GM10248 (cell line): Measurements from ENCODE around the gene HMG20B.

Source experiments
- CTCF ChIA-PET: fragments of 300-600 bp; sonication (Branson Sonifier 250); formaldehyde crosslinking; extraction: SDS; loops from one replicate; lab custom pipeline; 2021; ENCODE audit warnings: antibody characterized with exemption; lab: Yijun Ruan, JAX
- POLR2A ChIA-PET: fragments of 350-650 bp; sonication (Branson Sonifier 250); formaldehyde crosslinking; extraction: SDS; loops from one replicate; lab custom pipeline; 2020; ENCODE audit warnings: antibody characterized with exemption; lab: Yijun Ruan, JAX
- DNase-seq: peaks from one replicate; pipeline ENCODE4 v3.0.0; 2012; ENCODE audit errors: extremely low spot score
- TF ChIP-seq, protein P1 (sequence below): IDR thresholded peaks from 2 replicates; pipeline ENCODE4 v1.5.1; 2012; ENCODE audit warnings: mild to moderate bottlenecking, low read depth; ENCODE audit errors: extremely low read depth, missing control alignments, control extremely low read depth

Gene HMG20B

DNA sequence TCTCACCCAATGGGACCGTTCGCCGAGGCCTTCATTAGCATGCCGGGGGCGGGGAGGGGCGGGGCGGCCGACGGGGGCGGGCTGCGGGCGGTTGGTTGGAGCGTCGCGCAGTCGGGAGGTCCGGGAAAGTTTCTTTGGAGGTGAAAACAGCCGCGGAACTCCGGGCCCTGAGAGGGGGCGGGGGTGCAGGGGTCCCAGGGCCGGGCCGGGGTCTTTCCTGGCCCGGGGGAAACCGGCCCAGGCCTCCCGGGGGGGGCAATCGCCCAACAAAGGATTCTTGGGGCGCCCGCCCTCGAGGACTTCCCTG lies at the start of gene HMG20B:
TSS of gene HMG20B (plus strand) at position 90 of the 307 bp plus-strand sequence. CDS start 366 bp downstream, outside the sequence.
- POLR2A ChIA-PET: no interaction called here
- TF ChIP-seq, protein P1, sequence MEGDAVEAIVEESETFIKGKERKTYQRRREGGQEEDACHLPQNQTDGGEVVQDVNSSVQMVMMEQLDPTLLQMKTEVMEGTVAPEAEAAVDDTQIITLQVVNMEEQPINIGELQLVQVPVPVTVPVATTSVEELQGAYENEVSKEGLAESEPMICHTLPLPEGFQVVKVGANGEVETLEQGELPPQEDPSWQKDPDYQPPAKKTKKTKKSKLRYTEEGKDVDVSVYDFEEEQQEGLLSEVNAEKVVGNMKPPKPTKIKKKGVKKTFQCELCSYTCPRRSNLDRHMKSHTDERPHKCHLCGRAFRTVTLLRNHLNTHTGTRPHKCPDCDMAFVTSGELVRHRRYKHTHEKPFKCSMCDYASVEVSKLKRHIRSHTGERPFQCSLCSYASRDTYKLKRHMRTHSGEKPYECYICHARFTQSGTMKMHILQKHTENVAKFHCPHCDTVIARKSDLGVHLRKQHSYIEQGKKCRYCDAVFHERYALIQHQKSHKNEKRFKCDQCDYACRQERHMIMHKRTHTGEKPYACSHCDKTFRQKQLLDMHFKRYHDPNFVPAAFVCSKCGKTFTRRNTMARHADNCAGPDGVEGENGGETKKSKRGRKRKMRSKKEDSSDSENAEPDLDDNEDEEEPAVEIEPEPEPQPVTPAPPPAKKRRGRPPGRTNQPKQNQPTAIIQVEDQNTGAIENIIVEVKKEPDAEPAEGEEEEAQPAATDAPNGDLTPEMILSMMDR: no peak

DNA sequence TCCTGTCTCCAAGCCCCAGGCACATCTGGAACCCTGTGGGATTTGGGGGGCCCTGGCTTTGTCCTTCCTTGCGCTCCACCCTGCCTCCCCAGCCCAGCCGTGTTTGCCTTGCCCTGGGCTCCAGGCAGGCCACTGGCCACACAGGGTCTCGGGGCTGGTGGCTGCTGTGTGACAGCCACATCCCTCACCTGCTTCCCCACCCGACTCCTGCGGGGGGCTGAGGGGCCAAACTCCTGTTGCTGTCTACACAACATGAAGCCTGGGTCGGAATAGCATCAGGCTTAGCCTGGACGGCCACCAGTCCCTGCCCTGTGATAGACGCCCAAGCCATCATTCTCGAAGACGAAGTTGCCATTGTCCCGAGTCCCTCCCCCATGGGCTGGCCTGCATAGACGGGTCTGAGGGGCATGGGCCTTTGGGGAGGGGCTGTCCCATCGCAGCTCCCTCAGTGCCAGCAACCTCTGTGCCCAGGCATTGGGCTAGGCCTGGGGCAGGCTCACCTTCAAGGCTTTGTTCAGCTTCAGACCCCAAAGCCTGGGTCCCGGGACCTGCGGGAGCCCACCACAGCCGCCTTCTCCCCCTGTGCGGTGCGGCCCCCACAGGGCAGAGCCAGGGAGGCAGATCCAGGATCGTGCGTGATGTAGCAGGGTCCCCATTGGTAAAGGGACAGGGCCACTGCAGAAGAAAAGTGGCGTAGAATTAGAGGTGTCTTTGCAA lies 49.2 kb upstream of the HMG20B start:
- TF ChIP-seq, protein P1: no peak
- DNase-seq: no peak
- CTCF ChIA-PET: no interaction called here
- POLR2A ChIA-PET: no interaction called here

More for the DNA sequence above, at the start of gene HMG20B:
- CTCF ChIA-PET: no interaction called here
- DNase-seq: no peak

DNA sequence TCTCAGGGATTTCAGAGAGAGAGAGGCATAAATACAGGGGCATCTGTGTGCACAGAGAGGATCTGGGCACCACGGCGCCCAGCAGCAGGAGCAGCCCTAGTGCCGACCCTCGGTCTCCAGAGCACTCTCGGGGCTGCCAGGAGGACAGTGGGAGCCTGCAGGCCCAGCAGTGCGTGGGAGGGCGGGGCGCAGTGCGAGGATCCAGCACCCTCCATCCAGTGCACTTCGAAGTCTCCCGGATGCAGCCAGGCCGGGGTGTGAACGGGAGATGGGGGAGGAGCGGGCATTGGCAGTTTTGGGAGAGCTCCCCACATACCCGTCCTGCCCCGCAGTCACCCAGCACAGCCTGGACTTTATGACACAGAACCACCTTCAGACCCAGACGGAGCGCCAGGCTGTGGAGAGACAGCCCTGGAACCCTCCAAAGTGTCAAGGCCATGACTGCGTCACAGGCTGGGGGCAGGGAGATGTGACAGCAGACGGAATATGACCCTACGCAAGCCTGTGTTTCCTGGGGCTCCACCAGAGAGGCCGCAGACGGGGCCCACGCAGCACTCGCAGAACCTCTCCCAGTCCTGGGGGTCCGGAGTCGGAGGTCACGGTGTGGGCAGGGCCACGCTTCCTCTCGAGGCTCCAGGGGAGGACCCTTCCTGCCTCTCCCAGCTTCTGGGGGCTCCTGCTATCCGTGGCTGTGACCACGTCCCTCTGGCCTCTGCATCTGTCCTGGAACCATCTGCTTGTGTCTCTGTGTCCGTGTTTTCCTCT lies 48.5 kb upstream of the HMG20B start:
- TF ChIP-seq, protein P1: no peak
- no peak for DNase-seq
- ChIA-PET CTCF (no interaction called here), POLR2A (interaction anchor here (0.6 kb wide), 1 partner anchor 219 kb away, joined by 5 read pairs; no protein-coding TSS in a partner anchor)

GRCh38 chr19:3524904-3525451 lies 47.8 kb upstream of the HMG20B start:
- no peak for DNase-seq
- TF ChIP-seq, protein P1: no peak
- POLR2A ChIA-PET: no interaction called here
- CTCF ChIA-PET: no interaction called here

DNA sequence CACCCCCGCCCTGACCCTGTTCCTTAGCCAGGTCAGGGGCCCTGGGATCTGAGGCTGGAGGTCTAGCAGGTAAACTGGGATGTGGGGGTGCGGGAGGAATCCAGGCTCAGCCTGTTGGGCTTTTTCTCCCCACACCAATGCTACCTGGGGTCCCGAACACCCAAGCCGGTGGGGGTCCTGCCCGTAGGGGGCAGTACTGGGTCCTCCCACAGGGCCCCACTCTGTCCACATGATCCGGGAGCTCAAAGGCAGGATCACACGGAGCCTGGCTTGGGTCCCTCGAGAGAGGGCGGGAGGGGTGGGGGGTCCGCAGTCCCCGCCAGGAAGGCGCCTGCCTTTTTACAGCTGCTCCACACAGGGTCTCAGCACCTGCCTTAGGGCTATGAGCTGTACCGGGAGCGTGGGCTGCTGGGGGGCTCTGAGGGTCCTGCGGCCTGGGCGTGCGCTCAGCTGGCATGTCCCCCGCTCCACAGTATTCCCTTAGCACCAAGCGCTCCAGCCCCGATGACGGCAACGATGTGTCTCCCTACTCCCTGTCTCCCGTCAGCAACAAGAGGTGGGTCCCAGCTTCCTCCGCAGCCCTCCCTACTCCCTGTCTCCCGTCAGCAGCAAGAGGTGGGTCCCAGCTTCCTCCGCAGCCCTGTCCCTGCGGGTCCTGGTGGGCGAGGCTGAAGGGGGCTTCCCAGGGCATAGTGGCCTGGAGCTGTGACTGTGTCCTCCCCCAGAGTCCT lies 46.1 kb upstream of the HMG20B start:
- CTCF ChIA-PET: interaction anchor here (1.0 to 1.7 kb wide), 2 partner anchors 8 to 15 kb away, joined by 3 to 6 read pairs; no protein-coding TSS in a partner anchor
- POLR2A ChIA-PET: interaction anchor here (0.6 kb wide), 1 partner anchor 28 kb away, joined by 3 read pairs; no protein-coding TSS in a partner anchor
- TF ChIP-seq, protein P1: no peak
- DNase-seq: no peak
